GM12891 (cell line): ENCODE results near the gene GDPD3.

Experiments used
- POLR2A ChIP-seq: IDR thresholded peaks from 2 replicates; pipeline ENCODE4 v1.6.1; 2011; ENCODE audit warnings: low read depth, low read length, control low read depth
- POLR2AphosphoS5 ChIP-seq: IDR thresholded peaks from 2 replicates; pipeline ENCODE4 v1.6.1; 2011; ENCODE audit warnings: low read depth, low read length, control low read depth
- SPI1 ChIP-seq: IDR thresholded peaks from 2 replicates; pipeline ENCODE4 v1.6.1; 2011; ENCODE audit warnings: low read depth, low read length, control low read depth
- TAF1 ChIP-seq: IDR thresholded peaks from 2 replicates; pipeline ENCODE4 v1.6.1; 2011; ENCODE audit warnings: low read depth, low read length, control low read depth

DNA sequence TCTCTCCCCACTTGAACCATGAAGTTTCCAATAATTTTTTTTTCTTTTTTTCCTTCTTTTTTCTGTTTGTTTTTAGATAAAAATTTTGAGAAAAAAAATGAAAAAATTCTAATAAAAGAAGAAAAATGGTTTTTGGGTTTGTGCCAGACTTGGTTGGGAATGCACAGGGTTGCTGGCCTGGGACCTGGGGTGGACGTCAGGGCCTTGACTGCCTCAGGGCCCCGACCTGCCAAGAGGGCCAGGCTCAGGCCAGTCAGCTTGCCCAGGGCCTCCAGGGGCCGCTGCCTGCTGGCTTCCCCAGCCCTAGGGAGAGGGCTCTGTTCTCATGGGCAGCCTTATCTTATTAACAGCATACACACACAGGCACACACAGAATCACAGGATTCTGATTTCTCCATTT, 28.1 kb downstream of the GDPD3 start:
- no peak for TF ChIP-seq POLR2AphosphoS5
- TF ChIP-seq POLR2A, result no peak
- no peak for TF ChIP-seq TAF1
- no peak for TF ChIP-seq SPI1
